Lung (tissue), 12 donors: ENCODE data around the gene ATXN8OS. TPM values are rescaled to one million over a fixed set of nuclear protein-coding genes. Genes with fewer than 3 reads are reported as not detected.

Source experiments
- ATAC-seq: fragments of 200-7000 bp; cut with Tn5 transposase; one replicate; pipeline ENCODE4 v1.9.1; 2020; ENCODE audit warnings: moderate number of reproducible peaks; ENCODE audit not compliant: insufficient read depth, low FRiP score
- DNase-seq, 3 donors: peaks; one replicate each; pipeline ENCODE4 v3.0.0-alpha.2; 2013 to 2017
- H3K27ac ChIP-seq, 2 donors: one replicate each; pipeline ENCODE4 v1.5.1; 2013; ENCODE audit warnings: mild to moderate bottlenecking in 2 of 2, moderate library complexity in 2 of 2, control low read depth in 1 of 2, inconsistent platforms in 1 of 2, low read depth in 1 of 2, low read length in 1 of 2
- H3K27me3 ChIP-seq, 3 donors: one replicate each; pipeline ENCODE4 v1.5.1; 2013; ENCODE audit warnings: low read length in 2 of 3; ENCODE audit not compliant: control insufficient read depth in 3 of 3, insufficient read depth in 3 of 3
- H3K36me3 ChIP-seq, 4 donors: one replicate each; pipeline ENCODE4 v1.5.1; 2013; ENCODE audit warnings: low read length in 4 of 4, mild to moderate bottlenecking in 1 of 4, moderate library complexity in 1 of 4; ENCODE audit not compliant: control insufficient read depth in 4 of 4, insufficient read depth in 4 of 4
- H3K4me1 ChIP-seq, 5 donors: one replicate each; pipeline ENCODE4 v1.5.1; 2013; ENCODE audit warnings: low read length in 5 of 5, mild to moderate bottlenecking in 2 of 5, moderate library complexity in 1 of 5; ENCODE audit not compliant: control insufficient read depth in 5 of 5, insufficient read depth in 5 of 5
- H3K4me3 ChIP-seq: one replicate; pipeline ENCODE4 v1.5.1; 2013; ENCODE audit warnings: mild to moderate bottlenecking, control low read depth, moderate library complexity
- H3K9ac ChIP-seq, 2 donors: one replicate each; pipeline ENCODE4 v1.5.1; 2013; ENCODE audit warnings: low read length in 2 of 2, control low read depth in 1 of 2; ENCODE audit not compliant: insufficient read depth in 1 of 2
- H3K9me3 ChIP-seq, 4 donors: one replicate each; pipeline ENCODE4 v1.5.1; 2013; ENCODE audit warnings: low read length in 3 of 4, mild to moderate bottlenecking in 1 of 4, moderate library complexity in 1 of 4; ENCODE audit not compliant: control insufficient read depth in 4 of 4, insufficient read depth in 3 of 4
- CTCF ChIP-seq: IDR thresholded peaks from 2 replicates; pipeline ENCODE4 v1.5.1; 2012; ENCODE audit warnings: mild to moderate bottlenecking; ENCODE audit errors: control extremely low read depth, extremely low read depth
- WGBS, 2 donors: extraction: QIAGEN DNeasy Blood & Tissue Kit; methylation state at CpG; one replicate each; pipeline ENCODE4 v1.1.7; 2013; 5-methylcytosine and 5-hydroxymethylcytosine counted together
- polyA plus RNA-seq, 2 donors: library from polyadenylated mRNA; stranded (reverse); fragments of 200-250 nt; gene quantifications; one replicate each; pipeline ENCODE4 v1.2.1, GENCODE V29; 2013
- total RNA-seq, 2 donors: library from RNA; depleted of rRNA in 1 of 2; stranded (reverse); fragments of >200 nt in 1 of 2; gene quantifications; one replicate each; pipeline ENCODE4 v1.2.1, GENCODE V29; 2014 to 2021
- donor health status: control.
- donor health status: control.
- donor health status: Bipolar disorder and iron deficiency.
- donor health status: healthy.
- donor health status: DM: yes; HTN: yes; CAD: no.

The ATXN8OS gene
- total and polyA plus RNA-seq, 4 donors, result not detected

GRCh38 chr13:70107125-70107497 is 515 bp upstream of the ATXN8OS start:
- 27 to 30% methylated on average over 9 of the region's 9 CpGs for WGBS, 2 donors
- ATAC-seq (no peak), DNase-seq (no peak)
- peaks cover 0 to 3% (median 0%) of the 10 kb centered on the region in 5 donors for H3K4me1 ChIP-seq
- no peak overlapping the region for H3K27ac ChIP-seq
- no peak overlapping the region for H3K9ac ChIP-seq
- H3K4me3 ChIP-seq, result no peak overlapping the region
- H3K27me3 ChIP-seq, result peaks cover 0 to 30% (median 11%) of the 10 kb centered on the region in 3 donors
- no peaks in the 10 kb centered on the region for H3K36me3 ChIP-seq
- no peak for TF ChIP-seq CTCF
- H3K9me3 ChIP-seq, result peaks cover 0 to 10% (median 0%) of the 10 kb centered on the region in 4 donors

GRCh38 chr13:70108356-70109105 is 905 bp downstream of the ATXN8OS start, which contains the start of gene KLHL1:
TSS of gene KLHL1 (minus strand) at chr13:70108452. CDS start at chr13:70107699, 753 bp downstream.
- no peak for ATAC-seq
- DNase-seq, result no peak
- 62 to 64% methylated on average over 18 of the region's 18 CpGs for WGBS, 2 donors
- peaks cover 0 to 10% (median 0%) of the 10 kb centered on the region in 4 donors for H3K9me3 ChIP-seq
- peaks cover 0 to 30% (median 11%) of the 10 kb centered on the region in 3 donors for H3K27me3 ChIP-seq
- H3K4me1 ChIP-seq, result peaks cover 0 to 3% (median 0%) of the 10 kb centered on the region in 5 donors
- H3K9ac ChIP-seq, result no peak within 1 kb of the TSS
- H3K27ac ChIP-seq, result no peak within 1 kb of the TSS
- no peak for TF ChIP-seq CTCF
- H3K4me3 ChIP-seq, result no peak within 1 kb of the TSS
- H3K36me3 ChIP-seq, result no peaks in the 10 kb centered on the region

- ATAC-seq (no peak), DNase-seq (no peak)
- H3K9ac ChIP-seq, result no peak overlapping the region
- H3K4me3 ChIP-seq, result no peak overlapping the region
- H3K9me3 ChIP-seq, result no peaks in the 10 kb centered on the region
- H3K36me3 ChIP-seq, result no peaks in the 10 kb centered on the region
- TF ChIP-seq CTCF, result no peak
- WGBS, 2 donors, result 47 to 80% methylated on average over 2 of the region's 2 CpGs
- no peak overlapping the region for H3K27ac ChIP-seq
- no peaks in the 10 kb centered on the region for H3K4me1 ChIP-seq
- H3K27me3 ChIP-seq, result no peaks in the 10 kb centered on the region
Observed at GRCh38 chr13:70117338-70117905, 9.8 kb downstream of the ATXN8OS start.
